GM18858 (cell line): ENCODE data around the gene ROR2.

Experiments used
- ATAC-seq: cut with Tn5 transposase; IDR thresholded peaks from one replicate; pipeline ENCODE4 v1.9.1; 2021; ENCODE audit not compliant: unreplicated experiment

The ROR2 gene

DNA sequence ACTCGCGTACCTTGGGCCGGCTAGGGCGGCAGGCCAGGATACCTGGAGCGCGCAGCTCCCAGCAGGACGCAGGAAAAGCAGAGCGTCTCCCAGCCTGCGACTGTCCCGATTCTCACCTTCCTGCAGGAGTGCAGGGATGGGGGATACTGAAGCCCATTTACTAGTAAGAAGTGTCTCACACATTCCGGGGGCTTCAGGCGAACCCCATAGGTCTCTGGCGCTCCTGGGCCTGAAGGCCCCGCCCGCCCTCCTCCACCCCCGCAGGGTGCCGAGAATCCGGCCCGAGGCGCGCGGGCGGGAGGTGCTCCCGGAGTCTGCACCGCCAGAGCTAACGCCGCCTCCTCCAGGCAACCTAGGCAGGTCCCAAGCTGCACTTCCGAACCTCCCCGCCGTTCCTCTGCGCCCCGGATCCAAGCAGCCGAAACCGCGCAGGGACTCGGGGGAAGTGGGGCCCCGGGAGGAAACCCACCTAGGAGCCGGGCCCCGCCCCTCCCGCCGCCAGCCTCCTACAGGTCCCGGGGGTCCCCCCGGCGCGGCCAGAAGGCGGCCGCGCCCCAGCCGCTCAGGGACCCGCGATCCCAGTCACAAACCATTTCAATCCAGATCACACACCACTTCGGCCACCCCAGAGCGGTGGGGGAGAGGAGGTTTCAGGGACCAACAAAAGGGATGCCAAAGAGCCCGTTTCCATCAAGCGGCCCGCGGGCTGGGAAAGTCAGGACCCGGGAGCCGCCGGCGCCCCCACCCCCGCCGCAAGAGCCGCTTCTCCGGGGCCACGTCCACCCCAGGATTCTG, 1.2 kb downstream of the ROR2 start:
- no peak for ATAC-seq

GRCh38 chr9:91948101-91948596, 1.9 kb downstream of the ROR2 start:
- no peak for ATAC-seq

- no peak for ATAC-seq
Measured at GRCh38 chr9:91946653-91947488, 3.2 kb downstream of the ROR2 start.

DNA sequence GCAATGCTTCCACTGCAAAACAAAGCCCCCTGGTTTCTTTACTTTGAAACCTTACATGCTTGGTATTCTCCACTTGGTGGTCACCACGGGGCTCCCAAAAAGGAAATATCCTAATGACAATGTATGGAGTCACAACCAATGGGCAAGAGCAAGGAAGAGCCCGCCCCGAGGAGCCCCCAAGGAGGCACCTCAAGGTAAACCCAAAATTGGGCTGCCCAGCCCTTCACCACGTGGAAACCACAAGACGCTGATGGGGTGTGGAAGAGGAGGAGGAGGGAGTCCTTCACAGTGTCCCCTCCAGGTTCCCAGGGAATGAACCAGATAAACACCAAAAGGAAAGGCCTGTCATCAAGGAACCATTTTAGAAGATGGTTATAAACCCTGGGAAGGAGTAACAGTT, 3.8 kb downstream of the ROR2 start:
- ATAC-seq = no peak

- no peak for ATAC-seq
Measured at GRCh38 chr9:91945277-91946085, 4.5 kb downstream of the ROR2 start.

GRCh38 chr9:91944711-91945110, 5.3 kb downstream of the ROR2 start:
- no peak for ATAC-seq

GRCh38 chr9:91943478-91944470, 6.3 kb downstream of the ROR2 start:
- no peak for ATAC-seq

- no peak for ATAC-seq
Measured at GRCh38 chr9:91942201-91942600, 7.8 kb downstream of the ROR2 start.

DNA sequence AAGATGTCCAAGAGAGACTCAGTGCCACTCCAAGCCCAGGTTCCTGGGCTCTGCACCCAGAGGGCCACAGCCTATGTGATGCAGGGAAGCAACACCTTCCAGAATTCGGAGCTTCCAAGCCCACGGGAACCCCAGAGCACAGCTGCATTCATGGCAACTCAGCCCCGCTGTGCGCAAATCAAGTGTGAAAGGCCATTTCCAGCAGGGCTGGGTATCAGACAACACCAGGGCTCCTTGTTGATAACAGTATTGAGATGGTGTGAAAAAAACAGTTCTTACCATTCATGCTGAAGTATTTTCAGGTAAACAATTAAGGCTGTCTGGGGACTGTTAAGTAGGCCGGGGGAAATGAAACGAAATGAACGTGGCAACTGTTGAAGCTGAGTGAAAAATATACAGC, 10.1 kb downstream of the ROR2 start:
- ATAC-seq = no peak

DNA sequence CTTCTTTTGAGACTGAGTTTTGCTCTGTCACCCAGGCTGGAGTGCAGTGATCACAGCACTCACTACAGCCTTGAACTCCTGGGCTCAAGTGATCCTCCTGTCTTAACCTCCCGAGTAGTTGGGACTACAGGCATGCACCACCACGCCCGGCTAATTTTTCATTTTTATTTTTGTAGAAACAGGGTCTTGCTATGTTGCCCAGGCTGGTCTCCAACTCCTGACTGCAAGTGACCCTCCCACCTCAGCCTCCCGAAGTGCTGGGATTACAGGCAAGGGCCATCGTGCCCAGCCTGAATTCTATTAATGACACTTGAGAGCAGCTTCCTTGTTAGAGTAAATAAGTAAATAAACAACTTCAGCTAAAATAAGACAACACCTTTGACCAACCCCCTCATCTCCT, 12.3 kb downstream of the ROR2 start:
- ATAC-seq = no peak

GRCh38 chr9:91937056-91937455, 13.0 kb downstream of the ROR2 start:
- ATAC-seq = no peak

DNA sequence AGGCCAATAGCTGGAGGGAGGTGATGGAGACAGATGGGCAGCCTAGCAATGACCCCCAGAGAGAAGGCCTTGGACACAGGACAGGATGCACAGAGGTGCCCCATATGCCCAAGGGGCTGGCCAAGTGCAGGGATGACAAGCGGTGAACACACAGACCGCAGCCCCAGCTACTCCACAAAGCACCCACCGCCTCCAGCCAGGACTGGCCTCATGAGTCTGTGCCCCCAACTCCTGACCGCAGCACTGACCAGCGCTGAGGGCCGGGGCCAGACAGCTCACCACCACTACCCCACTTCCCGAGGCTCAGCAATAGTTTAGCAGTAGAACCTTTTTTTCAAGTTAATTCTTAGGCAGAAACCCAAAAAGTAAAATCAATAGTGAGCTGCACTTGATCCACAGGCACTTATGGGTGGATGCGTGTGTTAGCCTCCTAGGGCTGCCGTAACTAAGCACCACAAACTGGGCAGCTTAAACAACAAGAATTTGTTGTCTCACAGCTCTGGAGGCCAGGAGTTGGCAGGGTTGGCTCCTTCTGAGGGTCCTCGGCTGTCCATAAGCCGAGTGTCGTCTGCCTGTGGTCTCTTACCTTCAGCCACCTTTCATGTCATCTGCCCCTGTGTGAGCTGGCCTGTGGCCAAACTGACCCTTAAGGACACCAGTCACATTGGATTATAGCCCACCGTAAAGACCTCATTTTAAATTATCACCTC, 14.1 kb downstream of the ROR2 start:
- ATAC-seq = no peak

- no peak for ATAC-seq
Measured at GRCh38 chr9:91935066-91935749, 14.8 kb downstream of the ROR2 start.

DNA sequence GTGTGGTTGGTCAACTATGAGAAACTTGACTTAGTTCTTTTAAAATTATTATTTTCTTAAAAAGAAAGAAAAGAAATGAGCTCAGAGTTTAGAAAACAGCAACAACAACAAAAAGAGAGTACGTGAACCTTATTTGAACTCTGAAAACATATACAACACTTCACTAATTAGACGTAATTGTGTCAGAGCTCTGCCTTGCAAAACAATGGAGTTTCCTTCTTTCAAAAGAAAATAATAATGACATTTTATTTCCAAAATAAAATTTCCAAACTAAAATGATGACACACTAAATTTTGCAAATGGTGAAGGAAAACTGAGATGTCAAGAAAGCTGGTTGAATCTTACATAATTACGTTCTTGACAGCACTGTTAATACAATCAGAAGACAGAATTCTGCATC, 15.4 kb downstream of the ROR2 start:
- no peak for ATAC-seq

GRCh38 chr9:91933556-91934352, 16.3 kb downstream of the ROR2 start:
- no peak for ATAC-seq

- no peak for ATAC-seq
Measured at GRCh38 chr9:91930475-91930874, 19.6 kb downstream of the ROR2 start.

DNA sequence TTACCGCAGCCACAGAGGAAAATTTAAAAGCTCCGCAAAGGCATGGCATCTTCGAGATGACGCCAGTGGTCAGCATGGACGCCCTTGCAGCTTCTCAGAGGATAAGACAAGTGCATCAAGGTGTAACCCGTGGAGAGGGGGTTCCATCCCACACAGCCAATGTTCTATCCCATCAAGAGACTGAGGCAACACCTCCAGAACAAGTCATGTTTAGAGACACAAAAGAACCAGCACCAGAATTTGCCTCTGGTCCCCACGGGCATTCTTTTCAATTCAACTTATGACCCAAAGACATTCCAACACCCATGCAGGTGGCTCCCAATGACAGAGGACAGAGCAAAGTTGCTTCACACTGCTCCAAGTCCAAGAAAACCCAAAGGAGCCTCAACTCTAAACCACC, 20.7 kb downstream of the ROR2 start:
- no peak for ATAC-seq

GRCh38 chr9:91927922-91928510, 22.0 kb downstream of the ROR2 start:
- no peak for ATAC-seq
